Measurements from ENCODE around the gene TEKTIP1. TPM values are rescaled to one million over a fixed set of nuclear protein-coding genes. Genes with fewer than 3 reads are reported as not detected.

Gene TEKTIP1
- total RNA-seq, 1 experiment from 2014 or later = 1.3 TPM

- no peak overlapping the region for H2BK12ac ChIP-seq (ENCODE audit: insufficient read length, low read depth, low read length)
- H3K4me2 ChIP-seq (ENCODE audit: insufficient read depth, insufficient read length, low read length) = no peak overlapping the region
- H3K9me3 ChIP-seq (ENCODE audit: control insufficient read depth, low read depth, low read length) = no peaks in the 10 kb centered on the region
- no peak overlapping the region for H3K27ac ChIP-seq (ENCODE audit: insufficient read length, low read depth, low read length)
- no CpG with 5 or more reads among the region's 45 CpGs for WGBS (ENCODE audit: extremely low coverage, insufficient read length, low lambda C conversion rate)
- no peak overlapping the region for H2BK120ac ChIP-seq (ENCODE audit: low read depth, low read length, poor library complexity, severe bottlenecking)
- H3T11ph ChIP-seq (ENCODE audit: low read length) = no peak overlapping the region
- peaks cover 19 to 42% (median 35%) of the 10 kb centered on the region in 3 experiments; a peak in 6 of 7 replicates for H3K36me3 Mint-ChIP-seq (ENCODE audit: insufficient read depth in 1 of 3, low read depth in 3 of 3)
- H3K4me1 Mint-ChIP-seq = no peaks in the 10 kb centered on the region
- H2AK5ac ChIP-seq (ENCODE audit: insufficient read length, low read length) = no peak overlapping the region
- no peak overlapping the region for H3K9ac ChIP-seq (ENCODE audit: extremely low read depth, insufficient read length, low read length)
- H3K23me2 ChIP-seq (ENCODE audit: insufficient read length, low read depth, low read length, poor library complexity, severe bottlenecking) = no peaks in the 10 kb centered on the region
- H3K79me1 ChIP-seq (ENCODE audit: insufficient read depth, low read depth, low read length, poor library complexity, severe bottlenecking) = no peaks in the 10 kb centered on the region
- no peaks in the 10 kb centered on the region; the same call in 1 of the 2 replicates for H3K79me2 ChIP-seq (ENCODE audit: insufficient read depth, low read length)
- H2AFZ ChIP-seq (ENCODE audit: low read length) = no peak overlapping the region
- H4K8ac ChIP-seq (replicated peaks; ENCODE audit: insufficient read length, low read depth, low read length) = no peak overlapping the region
- TF ChIP-seq CTCF (conservative IDR thresholded peaks at IDR 0.05) = no peak
- H3K23ac ChIP-seq (ENCODE audit: insufficient read length, low read depth, low read length) = no peak overlapping the region
- H3K27ac Mint-ChIP-seq = no peak overlapping the region
- no peaks in the 10 kb centered on the region for H3K9me3 Mint-ChIP-seq
- no peak overlapping the region for H3K4ac ChIP-seq (ENCODE audit: low read depth, low read length)
- no peak overlapping the region for H3K18ac ChIP-seq (ENCODE audit: insufficient read length, low read depth, low read length)
- DNase-seq = no peak
- no peak overlapping the region for H4K5ac ChIP-seq (ENCODE audit: insufficient read length, low read depth, low read length)
- H4K20me1 ChIP-seq (ENCODE audit: control insufficient read depth, insufficient read depth, insufficient read length) = no peaks in the 10 kb centered on the region
- no peaks in the 10 kb centered on the region for H3K27me3 Mint-ChIP-seq (ENCODE audit: low read depth)
- no peak overlapping the region for H4K91ac ChIP-seq (ENCODE audit: insufficient read length, low read depth, low read length)
- no peaks in the 10 kb centered on the region for H3K4me1 ChIP-seq (ENCODE audit: insufficient read depth, low read length)
- H3K4me3 Mint-ChIP-seq = peak overlapping the region in 1 of 2 experiments; percentile 41; a peak in 1 of 5 replicates
- H2BK5ac ChIP-seq (ENCODE audit: insufficient read length, low read length) = no peak overlapping the region
- H3K56ac ChIP-seq (ENCODE audit: insufficient read length, low read depth, low read length) = no peak overlapping the region
- H2BK20ac ChIP-seq (ENCODE audit: low read depth, low read length, poor library complexity, severe bottlenecking) = no peak overlapping the region
- no peaks in the 10 kb centered on the region for H3K27me3 ChIP-seq (ENCODE audit: insufficient read depth, low read length)
- H2BK15ac ChIP-seq (ENCODE audit: low read depth, low read length) = no peak overlapping the region
- no peak overlapping the region for H3K14ac ChIP-seq (ENCODE audit: insufficient read depth, low read length)
Observed at GRCh38 chr19:3492131-3492839, 46.7 kb upstream of the TEKTIP1 start.
